Erythroblast (primary cell): ENCODE measurements around the gene BTG2.

Experiments used
- GATA1 ChIP-seq: IDR thresholded peaks from 2 replicates; pipeline ENCODE4 v1.6.1; 2011; ENCODE audit warnings: low read depth, mild to moderate bottlenecking, control low read depth, low read length, moderate library complexity
- POLR2A ChIP-seq: IDR thresholded peaks from 2 replicates; pipeline ENCODE4 v1.6.1; 2011; ENCODE audit warnings: mild to moderate bottlenecking, low read length

GRCh38 chr1:203289281-203289981 is 15.9 kb upstream of the BTG2 start:
- peak; percentile 10 for TF ChIP-seq POLR2A
- no peak for TF ChIP-seq GATA1
